ENCODE measurements around the gene SZRD1.

The SZRD1 gene

DNA sequence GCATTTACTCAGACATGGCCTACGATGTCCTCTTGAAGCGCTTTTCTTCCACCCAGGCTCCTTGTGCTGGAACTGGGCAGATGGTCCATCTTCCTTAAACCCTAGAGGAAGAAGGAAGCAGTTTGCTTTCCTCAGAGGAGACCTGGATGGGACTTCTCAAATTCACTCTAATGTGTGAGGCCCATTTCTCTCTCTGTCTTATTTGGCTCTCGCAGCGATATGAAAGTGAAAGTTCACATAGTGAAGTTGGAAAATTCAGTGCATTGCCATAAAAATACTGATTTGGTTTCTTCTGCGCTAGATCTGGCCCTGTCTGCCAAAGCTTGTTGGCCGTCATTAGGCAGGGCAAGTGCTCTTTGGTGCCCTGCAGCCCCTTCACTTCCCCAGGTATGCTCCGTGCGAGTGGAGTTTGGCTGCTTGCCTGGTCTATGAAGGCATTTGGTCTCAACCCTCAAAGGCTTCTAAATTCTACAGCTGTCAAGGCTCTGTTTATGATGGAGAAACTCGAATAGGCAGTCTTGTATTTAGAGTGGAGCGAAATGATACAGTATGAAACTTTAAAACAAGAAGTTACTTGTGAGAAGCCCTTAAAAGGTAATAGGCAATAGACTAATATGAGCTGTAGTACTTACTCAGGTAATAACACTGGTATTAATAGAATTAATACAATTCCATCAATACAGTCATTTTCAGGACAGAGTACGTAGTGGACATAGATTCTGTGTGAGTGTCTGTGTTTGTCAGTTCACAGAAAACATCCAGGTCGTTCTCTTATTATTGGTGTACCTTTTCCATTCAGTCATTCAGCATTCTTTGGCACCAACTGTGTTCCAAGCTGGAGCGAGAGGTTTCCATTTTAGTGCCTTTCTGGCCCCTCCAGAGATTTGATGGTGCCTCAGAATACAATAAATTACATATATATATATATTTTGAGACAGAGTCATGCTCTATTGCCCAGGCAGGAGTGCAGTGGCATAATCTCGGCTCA lies 20.5 kb downstream of the SZRD1 start:
- TF ChIP-seq, protein P1, sequence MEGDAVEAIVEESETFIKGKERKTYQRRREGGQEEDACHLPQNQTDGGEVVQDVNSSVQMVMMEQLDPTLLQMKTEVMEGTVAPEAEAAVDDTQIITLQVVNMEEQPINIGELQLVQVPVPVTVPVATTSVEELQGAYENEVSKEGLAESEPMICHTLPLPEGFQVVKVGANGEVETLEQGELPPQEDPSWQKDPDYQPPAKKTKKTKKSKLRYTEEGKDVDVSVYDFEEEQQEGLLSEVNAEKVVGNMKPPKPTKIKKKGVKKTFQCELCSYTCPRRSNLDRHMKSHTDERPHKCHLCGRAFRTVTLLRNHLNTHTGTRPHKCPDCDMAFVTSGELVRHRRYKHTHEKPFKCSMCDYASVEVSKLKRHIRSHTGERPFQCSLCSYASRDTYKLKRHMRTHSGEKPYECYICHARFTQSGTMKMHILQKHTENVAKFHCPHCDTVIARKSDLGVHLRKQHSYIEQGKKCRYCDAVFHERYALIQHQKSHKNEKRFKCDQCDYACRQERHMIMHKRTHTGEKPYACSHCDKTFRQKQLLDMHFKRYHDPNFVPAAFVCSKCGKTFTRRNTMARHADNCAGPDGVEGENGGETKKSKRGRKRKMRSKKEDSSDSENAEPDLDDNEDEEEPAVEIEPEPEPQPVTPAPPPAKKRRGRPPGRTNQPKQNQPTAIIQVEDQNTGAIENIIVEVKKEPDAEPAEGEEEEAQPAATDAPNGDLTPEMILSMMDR (IDR thresholded peaks at IDR 0.05), result no peak
- no peaks in the 10 kb centered on the region for H3K9me3 ChIP-seq
- H3K4me1 ChIP-seq (ENCODE audit: control insufficient read depth in 1 of 2, insufficient read depth in 1 of 2, low read depth in 1 of 2, low read length in 1 of 2), result peaks cover 25 to 26% of the 10 kb centered on the region in 2 experiments
- no peaks in the 10 kb centered on the region for H3K27me3 ChIP-seq
- no peak overlapping the region for H3K4me3 ChIP-seq (ENCODE audit: low read depth in 1 of 2, low read length in 1 of 2)
- H3K36me3 ChIP-seq, result no peaks in the 10 kb centered on the region
- H3K27ac ChIP-seq, result peak overlapping the region; percentile 71

DNA sequence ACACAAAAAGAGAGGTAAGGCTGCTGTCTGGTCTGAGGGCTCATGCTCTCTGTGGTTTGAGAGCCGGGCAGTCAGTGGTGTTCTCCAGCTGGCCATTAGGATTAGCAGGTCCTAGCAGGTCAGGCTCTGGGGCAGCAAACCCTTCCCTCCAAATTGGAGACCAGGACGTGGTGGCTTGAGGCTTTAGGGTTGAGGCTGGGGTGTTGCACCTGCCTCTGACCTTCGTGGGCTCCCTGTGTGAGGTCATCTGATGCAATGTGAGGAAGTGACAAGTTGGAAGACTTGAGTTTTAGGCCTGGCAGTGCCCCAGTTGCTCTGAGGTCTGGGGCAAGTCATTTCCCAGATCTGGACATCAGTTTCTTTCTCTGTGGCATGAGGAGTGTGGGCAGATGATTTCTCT lies 24.4 kb downstream of the SZRD1 start:
- Histone ChIP-seq H3K27ac (peak overlapping the region; percentile 62), H3K9me3 (no peaks in the 10 kb centered on the region)

DNA sequence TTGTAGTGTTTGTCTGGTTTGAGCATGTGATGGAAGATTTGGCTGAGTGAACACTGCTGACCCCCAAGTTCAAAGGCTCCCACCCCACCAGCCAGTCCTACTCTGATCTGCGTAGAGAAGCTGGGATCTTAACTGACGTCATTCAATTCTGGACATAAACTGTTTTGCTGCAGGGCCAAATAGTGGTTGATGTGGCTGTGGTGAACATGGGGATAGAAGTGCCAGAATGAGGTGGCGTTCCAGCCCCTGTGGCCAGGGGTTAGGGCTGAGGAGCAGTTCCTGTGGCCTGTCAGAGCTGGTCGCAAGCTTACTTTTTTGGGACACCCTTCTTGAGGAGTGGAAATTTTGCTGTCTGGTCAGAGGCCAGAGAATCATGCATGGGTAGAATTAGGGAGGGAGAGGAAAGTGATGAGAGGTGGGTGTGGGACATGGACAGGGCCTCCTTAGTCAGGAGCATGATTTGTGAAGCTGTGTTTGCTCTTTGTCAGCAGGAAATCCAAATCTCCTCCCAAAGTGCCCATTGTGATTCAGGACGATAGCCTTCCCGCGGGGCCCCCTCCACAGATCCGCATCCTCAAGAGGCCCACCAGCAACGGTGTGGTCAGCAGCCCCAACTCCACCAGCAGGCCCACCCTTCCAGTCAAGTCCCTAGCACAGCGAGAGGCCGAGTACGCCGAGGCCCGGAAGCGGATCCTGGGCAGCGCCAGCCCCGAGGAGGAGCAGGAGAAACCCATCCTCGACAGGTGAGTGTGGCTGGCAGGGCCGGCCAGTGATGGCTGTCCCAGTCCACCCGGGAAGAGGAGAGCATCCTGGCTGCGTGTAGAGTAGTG lies 25.9 kb downstream of the SZRD1 start:
- TF ChIP-seq, protein P1 (IDR thresholded peaks at IDR 0.05), result no peak
- Histone ChIP-seq H3K9me3 (no peaks in the 10 kb centered on the region), H3K36me3 (peaks cover 54% of the 10 kb centered on the region), H3K27ac (no peak overlapping the region), H3K4me3 (ENCODE audit: low read depth in 1 of 2, low read length in 1 of 2) (no peak overlapping the region), H3K4me1 (ENCODE audit: control insufficient read depth in 1 of 2, insufficient read depth in 1 of 2, low read depth in 1 of 2, low read length in 1 of 2) (peaks cover 9% of the 10 kb centered on the region in 2 experiments), H3K27me3 (no peaks in the 10 kb centered on the region)

More for the DNA sequence above, 24.4 kb downstream of the SZRD1 start:
- TF ChIP-seq, protein P1 (IDR thresholded peaks at IDR 0.05), result no peak
- H3K27me3 ChIP-seq, result no peaks in the 10 kb centered on the region
- peaks cover 39% of the 10 kb centered on the region for H3K36me3 ChIP-seq
- peaks cover 21 to 24% of the 10 kb centered on the region in 2 experiments for H3K4me1 ChIP-seq (ENCODE audit: control insufficient read depth in 1 of 2, insufficient read depth in 1 of 2, low read depth in 1 of 2, low read length in 1 of 2)
- no peak overlapping the region for H3K4me3 ChIP-seq (ENCODE audit: low read depth in 1 of 2, low read length in 1 of 2)

DNA sequence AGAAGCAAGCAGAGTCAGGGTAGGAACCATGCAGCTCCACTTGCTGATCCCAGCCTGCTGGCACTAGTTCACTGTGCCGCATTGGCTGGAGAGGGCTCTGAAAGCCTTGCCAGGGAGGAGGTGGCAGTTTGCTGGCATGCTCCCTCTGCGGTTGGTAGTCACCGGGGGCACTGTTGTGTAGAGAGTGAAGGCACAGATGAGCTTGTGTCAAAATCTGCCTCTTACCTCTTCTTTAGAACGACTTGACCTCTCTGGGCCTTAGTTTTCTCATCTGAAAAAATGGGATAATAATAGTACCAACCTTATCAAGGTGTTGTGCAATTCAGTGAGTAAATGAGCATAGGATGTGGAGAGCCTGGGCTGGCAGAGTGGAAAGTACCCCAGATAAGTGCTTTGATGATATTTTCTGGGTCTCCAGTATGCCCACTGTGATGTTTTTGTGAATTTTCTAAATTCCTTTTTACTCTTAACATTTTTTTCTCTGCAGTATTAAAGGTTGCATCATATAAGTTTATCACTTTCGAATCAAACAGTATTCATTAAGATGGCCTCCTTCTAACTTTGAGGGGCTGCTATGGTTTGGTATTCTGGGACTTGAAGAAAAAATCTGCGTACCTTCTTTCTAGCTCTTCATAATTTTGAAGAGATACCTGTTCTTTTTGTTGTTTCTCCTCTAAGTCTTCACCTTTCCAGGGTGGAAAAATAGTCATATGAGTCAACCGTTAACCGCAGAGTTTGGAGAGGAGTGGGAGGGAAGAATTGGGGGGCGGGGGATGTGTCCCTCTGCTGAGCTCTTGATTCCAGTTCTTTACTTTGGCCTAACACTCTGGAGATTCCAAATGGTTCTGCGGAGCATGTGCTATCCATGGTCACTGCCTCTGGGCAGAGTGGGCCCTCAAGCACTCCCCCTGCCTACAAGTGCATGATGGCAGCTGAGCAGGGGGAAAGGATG lies 26.8 kb downstream of the SZRD1 start:
- Histone ChIP-seq H3K27ac (no peak overlapping the region), H3K27me3 (no peaks in the 10 kb centered on the region), H3K4me1 (ENCODE audit: control insufficient read depth in 1 of 2, insufficient read depth in 1 of 2, low read depth in 1 of 2, low read length in 1 of 2) (peaks cover 9% of the 10 kb centered on the region in 2 experiments), H3K4me3 (ENCODE audit: low read depth in 1 of 2, low read length in 1 of 2) (no peak overlapping the region), H3K36me3 (peaks cover 63% of the 10 kb centered on the region), H3K9me3 (no peaks in the 10 kb centered on the region)
- TF ChIP-seq, protein P1 (IDR thresholded peaks at IDR 0.05), result no peak

DNA sequence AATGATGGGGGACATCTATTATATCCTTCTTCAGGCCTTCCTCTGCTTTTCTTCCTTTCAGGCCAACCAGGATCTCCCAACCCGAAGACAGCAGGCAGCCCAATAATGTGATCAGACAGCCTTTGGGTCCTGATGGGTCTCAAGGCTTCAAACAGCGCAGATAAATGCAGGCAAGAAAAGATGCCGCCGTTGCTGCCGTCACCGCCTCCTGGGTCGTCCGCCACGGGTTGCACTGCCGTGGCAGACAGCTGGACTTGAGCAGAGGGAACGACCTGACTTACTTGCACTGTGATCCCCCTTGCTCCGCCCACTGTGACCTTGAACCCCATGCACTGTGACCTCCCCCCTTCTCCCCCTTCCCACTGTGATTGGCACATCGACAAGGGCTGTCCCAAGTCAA lies 27.9 kb downstream of the SZRD1 start:
- H3K9me3 ChIP-seq, result no peaks in the 10 kb centered on the region
- H3K4me1 ChIP-seq (ENCODE audit: control insufficient read depth in 1 of 2, insufficient read depth in 1 of 2, low read depth in 1 of 2, low read length in 1 of 2), result peaks cover 9% of the 10 kb centered on the region in 2 experiments
- H3K27ac ChIP-seq, result no peak overlapping the region
- TF ChIP-seq, protein P1 (IDR thresholded peaks at IDR 0.05), result no peak
- no peak overlapping the region for H3K4me3 ChIP-seq (ENCODE audit: low read depth in 1 of 2, low read length in 1 of 2)
- H3K27me3 ChIP-seq, result no peaks in the 10 kb centered on the region
- peaks cover 74% of the 10 kb centered on the region for H3K36me3 ChIP-seq
